ENCODE results near the gene P3H2. TPM values are rescaled to one million over a fixed set of nuclear protein-coding genes. Genes with fewer than 3 reads are reported as not detected.

The P3H2 gene
- total RNA-seq, 1 donor from 2014 or later: 143 TPM

GRCh38 chr3:190059242-190059590 lies 61.5 kb downstream of the P3H2 start:
- H3K36me3 Mint-ChIP-seq (ENCODE audit: unreplicated experiment): no peaks in the 10 kb centered on the region
- peak overlapping the region; percentile 19 for H3K4me3 Mint-ChIP-seq (ENCODE audit: unreplicated experiment)
- H3K4me1 Mint-ChIP-seq (ENCODE audit: unreplicated experiment): peaks cover 78% of the 10 kb centered on the region
- H3K27me3 Mint-ChIP-seq (ENCODE audit: unreplicated experiment): no peaks in the 10 kb centered on the region
- peak overlapping the region; percentile 90 for H3K27ac Mint-ChIP-seq (ENCODE audit: unreplicated experiment)
- TF ChIP-seq CTCF (IDR thresholded peaks at IDR 0.05): no peak
- DNase-seq (ENCODE audit: extremely low spot score, unreplicated experiment): no peak
- H3K9me3 Mint-ChIP-seq (ENCODE audit: unreplicated experiment): no peaks in the 10 kb centered on the region

GRCh38 chr3:190058521-190059241 lies 62.0 kb downstream of the P3H2 start:
- Mint-ChIP-seq H3K9me3 (ENCODE audit: unreplicated experiment) (no peaks in the 10 kb centered on the region), H3K4me1 (ENCODE audit: unreplicated experiment) (peaks cover 80% of the 10 kb centered on the region), H3K36me3 (ENCODE audit: unreplicated experiment) (no peaks in the 10 kb centered on the region), H3K27ac (ENCODE audit: unreplicated experiment) (peak overlapping the region; percentile 90), H3K27me3 (ENCODE audit: unreplicated experiment) (no peaks in the 10 kb centered on the region), H3K4me3 (ENCODE audit: unreplicated experiment) (peak overlapping the region; percentile 19)
- no peak for TF ChIP-seq CTCF (IDR thresholded peaks at IDR 0.05)
- DNase-seq (ENCODE audit: extremely low spot score, unreplicated experiment): no peak

- DNase-seq (ENCODE audit: extremely low spot score, unreplicated experiment): no peak
- Mint-ChIP-seq H3K27ac (ENCODE audit: unreplicated experiment) (peak overlapping the region; percentile 87), H3K4me3 (ENCODE audit: unreplicated experiment) (no peak overlapping the region), H3K9me3 (ENCODE audit: unreplicated experiment) (no peaks in the 10 kb centered on the region), H3K27me3 (ENCODE audit: unreplicated experiment) (no peaks in the 10 kb centered on the region), H3K4me1 (ENCODE audit: unreplicated experiment) (peaks cover 78% of the 10 kb centered on the region), H3K36me3 (ENCODE audit: unreplicated experiment) (no peaks in the 10 kb centered on the region)
- no peak for TF ChIP-seq CTCF (IDR thresholded peaks at IDR 0.05)
Observed at GRCh38 chr3:190056742-190057141, 64.0 kb downstream of the P3H2 start.

- H3K36me3 Mint-ChIP-seq (ENCODE audit: unreplicated experiment): no peaks in the 10 kb centered on the region
- no peak for DNase-seq (ENCODE audit: extremely low spot score, unreplicated experiment)
- peak overlapping the region; percentile 87 for H3K27ac Mint-ChIP-seq (ENCODE audit: unreplicated experiment)
- H3K27me3 Mint-ChIP-seq (ENCODE audit: unreplicated experiment): no peaks in the 10 kb centered on the region
- no peaks in the 10 kb centered on the region for H3K9me3 Mint-ChIP-seq (ENCODE audit: unreplicated experiment)
- peaks cover 84% of the 10 kb centered on the region for H3K4me1 Mint-ChIP-seq (ENCODE audit: unreplicated experiment)
- TF ChIP-seq CTCF (IDR thresholded peaks at IDR 0.05): no peak
- no peak overlapping the region for H3K4me3 Mint-ChIP-seq (ENCODE audit: unreplicated experiment)
Observed at GRCh38 chr3:190055773-190056172, 64.9 kb downstream of the P3H2 start.

GRCh38 chr3:190053919-190054672 lies 66.6 kb downstream of the P3H2 start:
- Mint-ChIP-seq H3K27ac (ENCODE audit: unreplicated experiment) (peak overlapping the region; percentile 87), H3K27me3 (ENCODE audit: unreplicated experiment) (no peaks in the 10 kb centered on the region), H3K9me3 (ENCODE audit: unreplicated experiment) (no peaks in the 10 kb centered on the region), H3K4me3 (ENCODE audit: unreplicated experiment) (no peak overlapping the region), H3K4me1 (ENCODE audit: unreplicated experiment) (peaks cover 85% of the 10 kb centered on the region), H3K36me3 (ENCODE audit: unreplicated experiment) (no peaks in the 10 kb centered on the region)
- no peak for TF ChIP-seq CTCF (IDR thresholded peaks at IDR 0.05)
- no peak for DNase-seq (ENCODE audit: extremely low spot score, unreplicated experiment)
